GM18505 (cell line): ENCODE results near the gene CRYAA.

Source experiments
- ATAC-seq: cut with Tn5 transposase; IDR thresholded peaks from one replicate; pipeline ENCODE4 v1.9.1; 2021; ENCODE audit not compliant: unreplicated experiment
- POLR2A ChIP-seq: IDR thresholded peaks from 4 replicates; pipeline ENCODE4 v1.6.1; 2011; ENCODE audit warnings: borderline replicate concordance; ENCODE audit not compliant: insufficient read depth, insufficient read length; ENCODE audit errors: extremely low read depth

The CRYAA gene

DNA sequence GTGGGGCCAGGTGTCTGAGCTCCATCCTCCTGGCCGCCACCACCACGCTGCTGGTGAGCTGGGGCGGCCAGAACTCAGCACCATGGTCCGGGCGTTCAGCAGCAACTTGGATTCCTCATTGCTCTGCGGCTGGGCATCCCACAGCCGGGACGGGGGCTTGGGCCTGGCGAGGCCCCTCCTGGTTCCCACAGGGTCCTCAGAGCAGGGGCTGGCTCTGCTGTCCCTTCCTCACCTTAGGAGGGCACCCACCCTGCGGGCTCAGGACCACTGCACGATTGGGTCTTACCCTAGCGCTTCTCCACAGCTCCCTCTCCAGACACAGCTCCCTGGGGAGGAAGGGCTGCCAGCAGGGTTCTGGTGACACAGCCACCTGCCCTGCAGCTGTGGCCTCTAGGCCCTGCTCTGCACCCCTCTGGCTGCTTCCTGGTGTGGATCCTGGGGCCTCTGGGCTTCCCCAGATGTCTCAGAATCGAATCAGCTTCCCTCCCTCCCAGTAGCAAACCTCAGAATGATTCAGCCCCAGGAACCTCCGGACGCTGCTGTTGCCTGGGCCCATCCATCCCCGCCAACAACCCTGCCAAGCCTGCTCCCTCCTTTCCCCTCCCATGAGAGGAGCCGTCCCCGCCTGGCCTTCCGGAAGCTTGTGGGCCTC, 25.0 kb downstream of the CRYAA start:
- TF ChIP-seq POLR2A, result no peak
- ATAC-seq, result no peak

DNA sequence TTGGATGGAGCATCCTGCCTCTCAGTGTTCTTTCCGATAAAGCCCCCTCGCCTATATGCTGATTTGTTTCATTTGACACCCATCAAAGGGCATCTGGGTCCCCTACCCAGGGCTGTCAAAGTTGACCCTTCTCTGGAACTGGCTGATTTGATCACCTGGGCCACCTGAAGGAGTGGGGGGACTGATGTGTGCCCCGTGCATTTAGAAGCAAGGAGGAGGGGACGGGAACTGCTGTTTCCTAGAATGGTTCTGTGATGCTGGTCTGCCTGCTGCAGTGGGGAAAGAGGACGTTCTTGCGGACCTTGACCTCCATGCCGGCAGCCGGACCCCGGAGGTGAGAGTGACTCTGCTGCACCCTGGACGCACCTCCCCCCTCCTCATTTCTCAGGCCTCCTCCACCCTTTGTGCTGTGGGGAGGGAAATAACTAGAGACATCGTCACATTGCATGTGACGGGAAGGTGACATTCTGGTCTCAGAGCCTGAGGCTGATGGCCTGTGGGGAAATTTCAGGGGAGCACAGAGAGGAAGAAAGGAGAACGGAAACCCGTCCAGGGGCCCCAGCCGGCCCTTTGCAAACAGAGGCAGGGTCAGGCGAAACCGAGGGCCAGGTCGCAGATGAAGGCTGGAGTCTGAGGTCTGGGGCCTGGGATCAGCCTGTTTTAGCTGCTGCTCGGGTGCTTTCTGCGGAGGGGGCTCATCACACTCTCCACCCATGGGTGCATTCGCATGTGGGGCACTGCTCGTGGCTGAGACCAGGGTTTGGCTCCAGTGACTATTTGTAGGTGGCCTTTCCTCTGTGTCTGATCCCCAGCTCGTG, 25.7 kb downstream of the CRYAA start:
- no peak for TF ChIP-seq POLR2A
- no peak for ATAC-seq

DNA sequence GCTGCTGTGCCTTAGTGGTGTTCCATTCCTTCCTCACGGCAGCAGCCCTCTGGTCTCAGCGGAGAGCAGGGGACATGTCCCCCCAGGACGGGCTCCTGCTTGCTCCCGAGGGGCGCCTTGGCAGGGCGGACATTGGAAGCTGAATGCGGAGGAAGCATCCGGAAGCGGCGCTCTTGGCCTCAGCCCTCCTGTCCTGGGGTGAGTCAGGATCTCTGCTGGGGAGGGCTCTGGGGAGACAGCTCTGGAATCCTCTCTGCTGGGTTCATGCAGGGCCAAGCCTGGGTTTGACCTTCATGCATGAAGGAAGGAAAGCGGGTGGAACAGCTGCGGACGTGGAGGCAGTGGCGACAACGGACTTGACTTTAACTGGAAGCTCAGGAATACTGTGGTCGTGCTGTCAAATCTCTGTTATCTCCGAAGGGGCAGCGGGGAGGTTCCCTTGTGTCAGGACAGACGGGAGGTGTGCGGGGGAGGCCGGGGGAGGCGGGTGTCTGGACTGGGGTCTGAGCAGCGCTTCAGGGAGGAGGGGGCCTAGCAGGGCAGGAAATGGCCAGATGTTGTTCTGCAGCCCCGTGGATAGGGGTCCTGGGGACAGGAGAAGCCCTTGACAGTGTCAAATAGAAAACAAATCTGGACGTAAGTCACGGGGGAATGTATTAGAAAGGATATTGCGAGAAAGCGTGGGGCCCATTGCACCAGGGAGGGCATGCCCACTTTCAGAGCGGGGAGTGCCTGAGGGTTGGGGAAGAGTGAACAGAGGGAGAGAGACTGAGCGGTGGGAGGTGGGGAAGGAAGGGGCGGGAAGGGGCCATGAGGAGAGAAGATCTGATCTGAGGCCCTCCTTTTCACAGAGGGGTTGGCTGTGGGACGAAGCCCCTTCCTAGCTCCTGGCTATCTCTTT, 26.6 kb downstream of the CRYAA start:
- no peak for ATAC-seq
- no peak for TF ChIP-seq POLR2A

DNA sequence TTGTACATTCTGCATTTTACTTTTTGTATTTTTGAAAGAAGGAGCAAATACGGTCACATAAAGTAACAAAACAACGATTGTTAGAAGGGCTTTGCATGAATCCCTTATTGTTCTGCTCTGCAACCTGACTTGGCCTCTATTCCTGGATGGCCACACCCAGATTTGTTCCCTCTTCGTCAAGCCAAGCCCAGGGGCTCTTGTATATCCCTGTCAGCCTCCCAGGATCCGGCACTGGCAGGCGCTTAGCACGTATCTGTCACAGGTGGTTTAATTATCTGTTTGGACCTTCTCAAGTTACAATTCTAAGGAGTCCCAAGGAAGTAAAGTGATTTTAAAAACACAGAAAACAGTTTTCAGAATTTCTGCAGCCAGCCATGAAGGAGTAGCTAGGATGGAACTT, 28.0 kb downstream of the CRYAA start:
- no peak for TF ChIP-seq POLR2A
- no peak for ATAC-seq

DNA sequence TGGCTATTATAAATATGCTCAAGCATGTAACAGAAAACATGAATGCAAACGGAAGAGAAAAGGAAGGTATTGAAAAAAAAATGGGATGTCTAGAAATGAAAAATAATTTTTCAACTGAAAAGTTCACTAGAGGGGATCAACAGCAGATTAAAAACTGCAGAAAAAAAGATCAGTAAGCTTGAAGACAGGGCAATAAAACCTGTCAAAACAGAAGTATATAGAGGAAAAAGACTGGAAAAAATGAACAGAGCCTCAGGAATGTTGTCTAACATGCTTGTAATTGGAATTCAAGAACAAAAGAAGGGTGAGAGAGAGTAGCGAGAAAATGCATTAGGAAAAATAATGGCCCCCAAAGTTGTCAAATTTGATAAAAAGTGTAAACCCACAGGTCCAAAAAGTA, 29.6 kb downstream of the CRYAA start:
- no peak for ATAC-seq
- no peak for TF ChIP-seq POLR2A

DNA sequence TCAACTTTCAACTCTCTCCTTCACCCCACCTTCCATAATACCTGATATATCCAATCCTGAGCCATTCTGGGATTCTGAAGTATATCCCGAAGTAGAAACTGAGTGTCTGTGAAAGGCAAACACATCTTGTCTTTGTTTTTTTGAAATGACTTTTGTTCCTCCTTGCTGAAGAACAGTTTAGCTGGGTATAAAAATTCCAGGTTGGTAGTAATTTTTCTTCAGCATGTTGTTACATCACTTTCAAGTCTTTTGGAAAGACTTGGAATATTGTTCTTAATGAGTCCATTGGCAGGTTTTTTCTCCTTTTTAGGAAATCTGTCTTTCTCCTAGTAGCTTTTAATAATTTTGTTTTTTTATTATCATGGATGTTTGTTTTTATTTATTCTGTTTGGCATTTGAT, 32.7 kb downstream of the CRYAA start:
- no peak for TF ChIP-seq POLR2A
- no peak for ATAC-seq

DNA sequence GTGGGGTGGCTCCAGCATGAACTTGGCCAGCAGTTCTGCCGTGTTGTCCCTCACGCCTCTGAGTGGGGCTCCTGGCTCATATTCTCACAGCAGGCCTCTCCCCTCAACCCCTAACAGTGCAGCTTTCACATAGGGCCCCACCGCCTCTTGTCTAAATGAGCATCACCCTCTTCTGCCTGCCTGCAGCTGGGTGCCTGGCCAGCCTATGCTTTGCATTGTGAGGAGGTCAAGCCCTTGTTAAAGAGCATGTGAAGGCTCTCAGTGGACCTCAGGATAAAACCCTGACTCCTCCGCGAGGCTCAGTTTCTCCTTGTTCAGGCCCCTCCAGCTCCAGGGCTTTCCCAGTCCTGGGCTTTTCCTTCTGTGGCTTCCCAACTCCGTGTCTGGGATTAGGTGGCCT, 34.8 kb downstream of the CRYAA start:
- no peak for TF ChIP-seq POLR2A
- no peak for ATAC-seq

DNA sequence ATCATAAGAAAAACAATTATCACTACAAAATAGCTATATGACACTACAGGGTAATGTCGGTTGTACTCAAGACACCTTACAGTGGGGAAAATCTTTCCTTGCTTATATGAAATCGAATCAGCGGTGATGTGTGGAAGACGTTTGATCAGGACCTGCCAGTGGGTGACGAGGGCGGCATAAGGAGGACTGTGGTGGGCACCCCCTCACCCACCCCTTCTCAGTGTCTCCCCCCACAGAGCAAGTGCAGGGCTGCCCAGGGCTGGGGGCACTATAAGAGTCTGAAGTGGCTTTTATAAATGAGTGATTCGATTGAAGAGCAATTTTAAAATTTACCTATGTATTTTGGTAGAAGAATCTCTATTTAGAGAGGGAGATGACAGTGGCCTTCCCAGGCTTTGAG, 35.8 kb downstream of the CRYAA start:
- ATAC-seq, result no peak
- no peak for TF ChIP-seq POLR2A

DNA sequence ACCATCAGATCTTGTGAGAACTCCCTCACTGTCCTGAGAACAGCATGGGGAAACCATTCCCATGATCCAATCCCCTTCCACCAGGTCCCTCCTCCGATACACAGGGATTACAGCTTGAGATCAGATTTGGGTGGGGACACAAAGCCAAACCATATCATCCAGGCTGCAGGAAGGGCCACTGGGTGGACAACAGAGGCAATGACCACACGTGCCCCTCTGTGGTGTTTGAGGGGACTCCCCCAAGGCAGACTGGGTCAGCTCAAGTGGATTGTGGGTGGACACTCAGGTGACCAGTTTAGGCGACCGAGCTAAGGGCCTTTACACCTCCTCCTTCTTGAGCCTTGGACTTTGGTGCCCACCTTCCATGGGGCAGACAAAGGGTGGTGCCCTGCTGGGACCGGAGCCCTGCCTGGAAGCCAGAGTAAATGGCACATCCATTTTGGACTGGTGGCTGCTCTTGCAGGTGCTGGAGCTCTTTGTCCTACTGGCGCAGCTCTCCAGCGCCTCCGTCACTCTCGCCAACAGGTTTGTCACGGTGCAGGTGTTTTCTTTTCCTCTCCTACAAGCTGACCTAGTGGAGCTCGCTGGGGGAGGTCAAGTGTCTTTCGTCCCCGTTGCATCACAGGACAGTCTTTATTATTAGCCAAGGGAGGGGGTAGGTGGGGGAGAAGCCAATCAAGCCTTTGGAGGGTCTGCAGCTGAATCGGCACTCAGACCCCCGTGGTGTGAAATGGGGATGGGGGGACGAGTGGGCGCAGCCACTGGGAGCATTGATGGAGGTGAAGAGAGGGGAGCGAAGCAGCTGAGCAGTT, 37.6 kb downstream of the CRYAA start:
- TF ChIP-seq POLR2A, result no peak
- no peak for ATAC-seq

DNA sequence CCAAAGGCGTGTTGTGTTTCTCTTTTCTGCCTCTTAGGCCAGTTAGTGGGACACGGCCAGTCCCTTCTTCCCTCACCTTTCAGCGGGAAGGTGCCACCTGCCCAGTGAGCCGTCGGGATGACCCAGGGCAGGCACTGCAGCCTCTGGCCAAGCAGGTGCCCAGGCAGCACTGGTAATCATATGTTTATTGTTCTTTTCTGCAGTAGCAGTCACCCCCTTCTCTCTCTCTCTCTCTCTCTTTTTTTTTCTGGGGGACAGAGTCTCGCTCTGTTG, 38.2 kb downstream of the CRYAA start:
- ATAC-seq, result no peak
- TF ChIP-seq POLR2A, result no peak

DNA sequence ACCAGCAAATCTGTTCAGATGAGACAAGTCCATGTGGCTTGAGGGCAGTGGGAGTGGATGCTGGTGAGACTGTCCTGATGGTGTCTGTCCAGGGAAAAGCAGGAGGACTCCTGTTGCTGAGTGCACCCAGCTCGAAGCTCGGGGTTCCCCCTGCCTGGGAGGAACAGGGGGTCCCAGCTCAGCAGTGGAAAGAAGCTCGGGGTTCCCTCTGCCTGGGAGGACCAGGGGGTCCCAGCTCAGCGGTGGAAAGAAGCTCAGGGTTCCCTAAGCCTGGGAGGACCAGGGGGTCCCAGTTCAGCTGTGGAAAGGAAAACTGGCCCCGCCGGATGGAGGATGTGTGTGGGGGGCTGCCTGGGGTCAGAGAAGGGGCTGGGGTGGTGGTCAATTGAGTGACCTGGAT, 39.1 kb downstream of the CRYAA start:
- TF ChIP-seq POLR2A, result no peak
- no peak for ATAC-seq

DNA sequence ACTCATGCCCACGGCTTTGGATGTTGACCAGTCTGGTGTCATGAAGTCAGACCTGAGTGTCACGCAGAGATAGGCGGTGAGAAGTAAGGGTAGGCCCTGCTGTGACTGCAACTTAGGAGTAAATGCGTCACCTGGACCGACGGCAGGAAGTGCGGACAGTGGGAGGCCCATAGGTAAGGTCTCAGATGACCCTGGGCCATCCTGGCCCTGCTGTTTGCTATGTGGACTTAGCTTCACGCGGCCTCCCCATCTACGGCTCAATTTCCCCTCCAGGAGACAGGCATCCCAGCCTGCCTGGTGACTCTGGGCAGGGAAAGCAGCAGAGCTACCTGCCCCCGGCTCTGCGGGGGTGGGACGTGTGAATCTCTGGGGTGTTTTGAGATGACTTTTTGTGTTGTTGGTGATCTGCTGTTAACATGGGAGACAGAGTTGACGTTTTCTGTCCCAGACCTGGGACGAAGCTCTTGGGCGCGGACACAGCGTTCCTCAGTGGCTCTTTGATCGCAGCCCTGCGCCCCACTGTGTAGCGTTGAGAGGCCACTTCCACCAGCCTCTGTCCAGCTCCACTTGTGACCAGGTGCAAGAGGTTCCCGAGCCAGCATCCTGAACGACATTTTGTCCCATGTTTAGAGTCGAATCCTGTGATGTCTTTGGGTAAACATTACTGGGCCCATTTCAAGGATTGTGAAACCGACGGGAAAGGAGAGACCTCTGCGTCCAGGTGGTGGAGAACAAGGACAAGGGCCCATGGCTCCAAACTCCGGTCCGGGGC, 39.9 kb downstream of the CRYAA start:
- no peak for TF ChIP-seq POLR2A
- ATAC-seq, result no peak
